HCT116 (cell line): ENCODE measurements around the gene CYB561D1. TPM values are rescaled to one million over a fixed set of nuclear protein-coding genes. Genes with fewer than 3 reads are reported as not detected.

Source experiments
- ATAC-seq: fragments of 200-7000 bp; cut with Tn5 transposase; 2 replicates; pipeline ENCODE4 v1.9.1; 2020; ENCODE audit warnings: mild to moderate bottlenecking, moderate library complexity
- BruUV-seq: library from RNA; stranded (reverse); fragments of 400-500 nt; replicated peaks from 2 replicates; lab custom pipeline; 2021; lab: Mats Ljungman, UMichigan
- CTCF ChIA-PET: fragments of 300-600 bp; sonication (Branson Sonifier 250); formaldehyde crosslinking; loops from one replicate; lab custom pipeline; 2021; ENCODE audit warnings: antibody characterized with exemption; lab: Charles Lee
- POLR2A ChIA-PET: fragments of 300-600, 350-600 bp; sonication (Branson Sonifier 250); formaldehyde crosslinking; loops from one replicate; lab custom pipeline; 2021; ENCODE audit warnings: antibody characterized with exemption; lab: Charles Lee
- RAD21 ChIA-PET, 2 experiments: fragments of 300-600 bp; sonication (Branson Sonifier 250); formaldehyde crosslinking; loops; one replicate each; lab custom pipeline; 2023; ENCODE audit warnings: low total read pairs in 2 of 2; ENCODE audit not compliant: uncharacterized antibody in 2 of 2, unreplicated experiment in 2 of 2, low non-redundant PET in 1 of 2; lab: Charles Lee
- DNase-seq: peaks from one replicate; pipeline ENCODE4 v3.0.0-alpha.2; 2010; ENCODE audit warnings: low read depth, low spot score
- H2AFZ ChIP-seq: fragments of 200-600 bp; shearing (Covaris generic), sonication (generic); 2 replicates; pipeline ENCODE4 v1.6.1; 2017; ENCODE audit warnings: low read depth, mixed run types, mixed read lengths, antibody characterized with exemption, low read length; ENCODE audit not compliant: poor library complexity, severe bottlenecking
- H3K27ac ChIP-seq: 2 replicates; pipeline ENCODE4 v1.5.1; 2012; ENCODE audit warnings: low read depth, low read length
- H3K27me3 ChIP-seq: fragments of 200-600 bp; sonication (generic); 2 replicates; pipeline ENCODE4 v1.6.1; 2016; ENCODE audit warnings: mixed run types, low read length, mixed read lengths; ENCODE audit not compliant: insufficient read depth
- H3K36me3 ChIP-seq, 2 experiments: fragments of 200-500 bp in 1 of 2; fragments of 200-600 bp in 1 of 2; sonication (Bioruptor generic) in 1 of 2; sonication (generic) in 1 of 2; 2 replicates each; pipeline versions ENCODE4 v1.5.1 to v1.6.1; 2014 to 2016; ENCODE audit warnings: low read length in 2 of 2, inconsistent platforms in 1 of 2, mixed read lengths in 1 of 2, mixed run types in 1 of 2; ENCODE audit not compliant: insufficient read depth in 2 of 2, control insufficient read depth in 1 of 2
- H3K4me1 ChIP-seq, 2 experiments: fragments of 200-600 bp in 1 of 2; sonication (generic) in 1 of 2; 2 replicates each; pipeline versions ENCODE4 v1.5.1 to v1.6.1; 2012 to 2017; ENCODE audit warnings: low read length in 2 of 2, inconsistent platforms in 1 of 2, mild to moderate bottlenecking in 1 of 2, mixed read lengths in 1 of 2, mixed run types in 1 of 2, moderate library complexity in 1 of 2; ENCODE audit not compliant: insufficient read depth in 2 of 2, control insufficient read depth in 1 of 2
- H3K4me2 ChIP-seq: fragments of 200-600 bp; sonication (generic); 2 replicates; pipeline ENCODE4 v1.6.1; 2017; ENCODE audit warnings: mixed run types, low read length, mixed read lengths
- H3K4me3 ChIP-seq, 2 experiments: fragments of 200-600 bp in 1 of 2; sonication (generic) in 1 of 2; replicated peaks in 1 of 2; 2 replicates each; pipeline ENCODE4 v1.5.1; 2011 to 2016; ENCODE audit warnings: low read length in 2 of 2, control low read depth in 1 of 2, low read depth in 1 of 2, mild to moderate bottlenecking in 1 of 2, mixed read lengths in 1 of 2, mixed run types in 1 of 2
- H3K79me2 ChIP-seq: fragments of 200-600 bp; sonication (generic); 2 replicates; pipeline ENCODE4 v1.6.1; 2017; ENCODE audit warnings: mild to moderate bottlenecking, mixed run types, low read length, moderate library complexity, mixed read lengths; ENCODE audit not compliant: insufficient read depth
- H3K9ac ChIP-seq: fragments of 200-600 bp; sonication (generic); 2 replicates; pipeline ENCODE4 v1.6.1; 2016; ENCODE audit warnings: low read length, mixed read lengths
- H3K9me2 ChIP-seq: fragments of 200-600 bp; sonication (generic), shearing (Covaris generic); 2 replicates; pipeline ENCODE4 v1.6.1; 2017; ENCODE audit warnings: mixed run types, mild to moderate bottlenecking, moderate library complexity; ENCODE audit not compliant: insufficient read depth
- H3K9me3 ChIP-seq, 2 experiments: fragments of 200-500 bp in 1 of 2; fragments of 200-600 bp in 1 of 2; sonication (Bioruptor generic) in 1 of 2; sonication (generic) in 1 of 2; 2 replicates each; pipeline ENCODE4 v1.6.1; 2014 to 2017; ENCODE audit warnings: low read length in 2 of 2, mixed read lengths in 2 of 2, inconsistent platforms in 1 of 2, low read depth in 1 of 2, mild to moderate bottlenecking in 1 of 2, mixed run types in 1 of 2, moderate library complexity in 1 of 2; ENCODE audit not compliant: control insufficient read depth in 1 of 2, insufficient read depth in 1 of 2
- H4K20me1 ChIP-seq: fragments of 200-600 bp; sonication (generic), shearing (Covaris generic); 2 replicates; pipeline ENCODE4 v1.6.1; 2017; ENCODE audit warnings: mixed run types, mild to moderate bottlenecking, moderate library complexity; ENCODE audit not compliant: insufficient read depth
- EGR1 ChIP-seq: IDR thresholded peaks from 2 replicates; pipeline ENCODE4 v1.6.1; 2012; ENCODE audit warnings: low read depth
- EZH2phosphoT487 ChIP-seq: fragments of 200-600 bp; IDR thresholded peaks from 2 replicates; pipeline ENCODE4 v1.6.1; 2018; ENCODE audit warnings: antibody characterized with exemption, borderline replicate concordance
- FOSL1 ChIP-seq: IDR thresholded peaks from 2 replicates; pipeline ENCODE4 v1.6.1; 2012; ENCODE audit warnings: low read depth
- POLR2AphosphoS5 ChIP-seq: IDR thresholded peaks from 2 replicates; pipeline ENCODE4 v1.6.1; 2011; ENCODE audit warnings: mild to moderate bottlenecking, low read depth, low read length, moderate library complexity
- RAD21 ChIP-seq: IDR thresholded peaks from 2 replicates; pipeline ENCODE4 v1.6.1; 2012; ENCODE audit warnings: low read depth, mild to moderate bottlenecking
- SIN3A ChIP-seq: IDR thresholded peaks from 2 replicates; pipeline ENCODE4 v1.6.1; 2012; ENCODE audit warnings: low read depth
- SP1 ChIP-seq: IDR thresholded peaks from 2 replicates; pipeline ENCODE4 v1.6.1; 2012; ENCODE audit warnings: low read depth
- SRF ChIP-seq: IDR thresholded peaks from 2 replicates; pipeline ENCODE4 v1.6.1; 2012; ENCODE audit warnings: low read depth
- TCF7L2 ChIP-seq: IDR thresholded peaks from 2 replicates; pipeline ENCODE4 v1.7.0; 2011; ENCODE audit warnings: borderline replicate concordance, inconsistent platforms; ENCODE audit not compliant: insufficient read depth, insufficient read length; ENCODE audit errors: extremely low read depth
- YY1 ChIP-seq: IDR thresholded peaks from 2 replicates; pipeline ENCODE4 v1.6.1; 2011; ENCODE audit warnings: low read length, low read depth, moderate library complexity, mild to moderate bottlenecking; ENCODE audit not compliant: insufficient replicate concordance; ENCODE audit errors: extremely low read depth
- ZNF274 ChIP-seq: fragments of 200-500 bp; sonication (Bioruptor generic); IDR thresholded peaks from 2 replicates; pipeline ENCODE4 v1.6.1; 2014; ENCODE audit warnings: mild to moderate bottlenecking, low read depth, low read length, inconsistent platforms
- intact Hi-C: fragments of 100-400 bp; cut with micrococcal nuclease; formaldehyde crosslinking; loops from 2 replicates; pipeline ENCODE4 v1.10.0; 2022
- total RNA-seq: library from RNA; stranded (reverse); gene quantifications from one replicate; pipeline ENCODE4 v1.2.1, GENCODE V29; 2021; ENCODE audit not compliant: unreplicated experiment
- TF ChIP-seq, protein P1 (sequence below), 3 experiments: fragments of 200-600 bp in 1 of 3; sonication (generic) in 1 of 3; IDR thresholded peaks in 2 of 3; conservative IDR thresholded peaks in 1 of 3; 2 replicates each; pipeline ENCODE4 v1.5.1; 2012 to 2017; ENCODE audit warnings: low read depth in 2 of 3, low read length in 2 of 3, antibody characterized with exemption in 1 of 3, borderline replicate concordance in 1 of 3, control low read depth in 1 of 3, mild to moderate bottlenecking in 1 of 3, mixed read lengths in 1 of 3, mixed run types in 1 of 3, moderate library complexity in 1 of 3; ENCODE audit not compliant: insufficient read depth in 1 of 3
- TF ChIP-seq, protein P2 (sequence below): IDR thresholded peaks from 2 replicates; pipeline ENCODE4 v1.6.1; 2012

Gene CYB561D1
- total RNA-seq, 1 experiment from 2014 or later: 5.9 TPM

DNA sequence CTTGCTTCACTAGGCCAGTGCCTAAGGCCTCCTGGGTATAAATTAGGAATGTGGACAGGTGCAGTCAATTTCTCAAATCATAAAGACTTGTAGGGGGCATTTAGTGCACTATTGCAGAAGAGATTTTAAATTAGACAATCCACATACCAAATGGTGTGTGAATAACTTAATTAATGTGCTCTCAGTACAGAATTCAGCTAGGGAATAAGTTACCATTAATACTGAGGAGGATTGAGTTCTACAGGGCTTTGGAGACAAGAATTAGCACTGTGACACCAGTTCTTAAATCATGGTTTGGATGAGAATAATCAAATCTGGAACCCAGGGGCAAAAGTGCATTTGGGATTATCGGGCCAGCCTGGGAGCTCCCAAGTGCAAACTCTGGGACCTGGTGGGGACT lies 25.8 kb upstream of the CYB561D1 start:
- Histone ChIP-seq H2AFZ (no peak overlapping the region), H3K9me3 (no peaks in the 10 kb centered on the region), H4K20me1 (no peaks in the 10 kb centered on the region), H3K27me3 (peaks cover 34% of the 10 kb centered on the region)
- CTCF ChIA-PET: no interaction called here
- TF ChIP-seq SP1 (no peak), RAD21 (no peak), FOSL1 (no peak), SIN3A (no peak), TCF7L2 (no peak), EZH2phosphoT487 (no peak), POLR2AphosphoS5 (no peak), SRF (no peak), ZNF274 (no peak), EGR1 (no peak), YY1 (no peak)
- TF ChIP-seq, protein P1, sequence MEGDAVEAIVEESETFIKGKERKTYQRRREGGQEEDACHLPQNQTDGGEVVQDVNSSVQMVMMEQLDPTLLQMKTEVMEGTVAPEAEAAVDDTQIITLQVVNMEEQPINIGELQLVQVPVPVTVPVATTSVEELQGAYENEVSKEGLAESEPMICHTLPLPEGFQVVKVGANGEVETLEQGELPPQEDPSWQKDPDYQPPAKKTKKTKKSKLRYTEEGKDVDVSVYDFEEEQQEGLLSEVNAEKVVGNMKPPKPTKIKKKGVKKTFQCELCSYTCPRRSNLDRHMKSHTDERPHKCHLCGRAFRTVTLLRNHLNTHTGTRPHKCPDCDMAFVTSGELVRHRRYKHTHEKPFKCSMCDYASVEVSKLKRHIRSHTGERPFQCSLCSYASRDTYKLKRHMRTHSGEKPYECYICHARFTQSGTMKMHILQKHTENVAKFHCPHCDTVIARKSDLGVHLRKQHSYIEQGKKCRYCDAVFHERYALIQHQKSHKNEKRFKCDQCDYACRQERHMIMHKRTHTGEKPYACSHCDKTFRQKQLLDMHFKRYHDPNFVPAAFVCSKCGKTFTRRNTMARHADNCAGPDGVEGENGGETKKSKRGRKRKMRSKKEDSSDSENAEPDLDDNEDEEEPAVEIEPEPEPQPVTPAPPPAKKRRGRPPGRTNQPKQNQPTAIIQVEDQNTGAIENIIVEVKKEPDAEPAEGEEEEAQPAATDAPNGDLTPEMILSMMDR (IDR thresholded peaks at IDR 0.05 in 2 of 3, conservative IDR thresholded peaks at IDR 0.05 in 1 of 3; ENCODE audit: borderline replicate concordance in 1 of 3, insufficient read depth in 1 of 3, low read depth in 2 of 3, low read length in 2 of 3): no peak
- TF ChIP-seq, protein P2, sequence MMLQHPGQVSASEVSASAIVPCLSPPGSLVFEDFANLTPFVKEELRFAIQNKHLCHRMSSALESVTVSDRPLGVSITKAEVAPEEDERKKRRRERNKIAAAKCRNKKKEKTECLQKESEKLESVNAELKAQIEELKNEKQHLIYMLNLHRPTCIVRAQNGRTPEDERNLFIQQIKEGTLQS: no peak
- TF ChIP-seq, all 23 proteins: peak for 0
- H3K27ac ChIP-seq: no peak overlapping the region
- no peaks in the 10 kb centered on the region for H3K36me3 ChIP-seq
- ChIA-PET POLR2A (no interaction called here), RAD21 (no interaction called here)
- H3K4me2 ChIP-seq: no peak overlapping the region
- no peak overlapping the region for H3K4me3 ChIP-seq
- ATAC-seq (no peak), DNase-seq (no peak)
- BruUV-seq: no TSS peak
- H3K9ac ChIP-seq: no peak overlapping the region
- no peaks in the 10 kb centered on the region for H3K79me2 ChIP-seq
- intact Hi-C loops: no loop called here
- H3K4me1 ChIP-seq: peaks cover 0 to 10% of the 10 kb centered on the region in 2 experiments; a peak in 1 of 4 replicates
- no peaks in the 10 kb centered on the region for H3K9me2 ChIP-seq
